HG03108 (cell line): ENCODE results near the gene LRP1.

ENCODE experiments used
- ATAC-seq: cut with Tn5 transposase; IDR thresholded peaks from one replicate; pipeline ENCODE4 v1.9.1; 2021; ENCODE audit warnings: moderate library complexity; ENCODE audit not compliant: unreplicated experiment

The LRP1 gene

GRCh38 chr12:57133013-57133569, 4.8 kb downstream of the LRP1 start:
- ATAC-seq, result no peak

GRCh38 chr12:57133916-57134315, 5.6 kb downstream of the LRP1 start:
- ATAC-seq, result no peak

- no peak for ATAC-seq
Observed at GRCh38 chr12:57134949-57135348, 6.7 kb downstream of the LRP1 start.

GRCh38 chr12:57135527-57136326, 7.4 kb downstream of the LRP1 start:
- no peak for ATAC-seq

- no peak for ATAC-seq
Observed at GRCh38 chr12:57138526-57139272, 10.4 kb downstream of the LRP1 start.

GRCh38 chr12:57139796-57140649, 11.7 kb downstream of the LRP1 start:
- ATAC-seq, result no peak

GRCh38 chr12:57141249-57141648, 13.0 kb downstream of the LRP1 start:
- ATAC-seq, result no peak

- ATAC-seq, result no peak
Observed at GRCh38 chr12:57142121-57142520, 13.8 kb downstream of the LRP1 start.

GRCh38 chr12:57142727-57143126, 14.4 kb downstream of the LRP1 start:
- ATAC-seq, result no peak

GRCh38 chr12:57143454-57143853, 15.2 kb downstream of the LRP1 start:
- ATAC-seq, result no peak

GRCh38 chr12:57145460-57146059, 17.3 kb downstream of the LRP1 start:
- ATAC-seq, result no peak

GRCh38 chr12:57146092-57146491, 17.8 kb downstream of the LRP1 start:
- ATAC-seq, result no peak

- no peak for ATAC-seq
Observed at GRCh38 chr12:57146961-57147944, 19.0 kb downstream of the LRP1 start, which contains the start of gene LRP1-AS. Gene LRP1-AS (minus strand): TSS chr12:57147619.

- no peak for ATAC-seq
Observed at GRCh38 chr12:57148469-57149244, 20.4 kb downstream of the LRP1 start.

- ATAC-seq, result no peak
Observed at GRCh38 chr12:57149245-57149900, 21.1 kb downstream of the LRP1 start.

GRCh38 chr12:57150400-57151000, 22.2 kb downstream of the LRP1 start:
- ATAC-seq, result no peak

GRCh38 chr12:57151741-57152630, 23.7 kb downstream of the LRP1 start:
- ATAC-seq, result no peak
